Measurements from ENCODE around the gene ZBTB38.

- no peak for TF ChIP-seq CTCF (conservative IDR thresholded peaks at IDR 0.05 in 1 of 2, IDR thresholded peaks at IDR 0.05 in 1 of 2; ENCODE audit: low read depth in 1 of 2, low read length in 2 of 2)
- no peak for TF ChIP-seq EZH2 (IDR thresholded peaks at IDR 0.05; ENCODE audit: low read length, missing control alignments)
Measured at GRCh38 chr3:141362736-141363135, 5.6 kb upstream of the ZBTB38 start.
